H1 (cell line): ENCODE measurements around the gene MRPL50. TPM values are rescaled to one million over a fixed set of nuclear protein-coding genes. Genes with fewer than 3 reads are reported as not detected.

Experiments used
- CTCF ChIA-PET: fragments of 300-600 bp; sonication (Branson Sonifier 250); formaldehyde crosslinking; loops from one replicate; lab custom pipeline; 2021; ENCODE audit not compliant: partially characterized antibody; lab: Charles Lee
- POLR2A ChIA-PET: fragments of 300-600 bp; sonication (Branson Sonifier 250); formaldehyde crosslinking; loops from one replicate; lab custom pipeline; 2021; ENCODE audit warnings: inconsistent platforms; ENCODE audit not compliant: partially characterized antibody; lab: Charles Lee
- DNase-seq, 2 experiments: peaks; one replicate each; pipeline versions ENCODE4 v3.0.0 to v3.0.0-alpha.2; 2010 to 2022; ENCODE audit warnings: low spot score in 2 of 2, low read depth in 1 of 2, mixed read lengths in 1 of 2
- FAIRE-seq: peaks from 2 replicates; lab custom pipeline; 2011; peaks lifted over from hg19 to GRCh38; lab: Jason Lieb, UNC
- H2AFZ ChIP-seq: 2 replicates; pipeline ENCODE4 v1.8.1; 2012; ENCODE audit warnings: low read length, inconsistent platforms
- H2AK5ac ChIP-seq: 2 replicates; pipeline ENCODE4 v1.6.1; 2013; ENCODE audit warnings: low read depth, low read length
- H2BK120ac ChIP-seq: replicated peaks from 2 replicates; pipeline ENCODE3; 2013; ENCODE audit warnings: low read depth, low read length, inconsistent platforms
- H2BK12ac ChIP-seq: 2 replicates; pipeline ENCODE4 v1.6.1; 2013; ENCODE audit warnings: low read depth, low read length
- H2BK15ac ChIP-seq: 2 replicates; pipeline ENCODE4 v1.6.1; 2013; ENCODE audit warnings: low read length
- H2BK20ac ChIP-seq: 2 replicates; pipeline ENCODE4 v1.6.1; 2013; ENCODE audit warnings: low read length
- H2BK5ac ChIP-seq: 2 replicates; pipeline ENCODE4 v1.6.1; 2013; ENCODE audit warnings: low read depth, low read length
- H3K14ac ChIP-seq: 2 replicates; pipeline ENCODE4 v1.6.1; 2013; ENCODE audit warnings: inconsistent platforms; ENCODE audit not compliant: insufficient read length
- H3K18ac ChIP-seq: 2 replicates; pipeline ENCODE4 v1.6.1; 2013; ENCODE audit warnings: low read length; ENCODE audit errors: extremely low read depth
- H3K23ac ChIP-seq: 2 replicates; pipeline ENCODE4 v1.6.1; 2013; ENCODE audit warnings: inconsistent platforms; ENCODE audit not compliant: insufficient read length
- H3K23me2 ChIP-seq: 2 replicates; pipeline ENCODE4 v1.6.1; 2013; ENCODE audit warnings: low read depth, low read length
- H3K27ac ChIP-seq: 2 replicates; pipeline ENCODE4 v1.6.1; 2011; ENCODE audit warnings: low read depth, low read length, inconsistent platforms
- H3K27me3 ChIP-seq, 4 experiments: replicated peaks in 1 of 4; 1 replicate in 1 of 4; 2 replicates in 3 of 4; pipeline versions ENCODE4 v1.6.1 to v1.8.1; 2011 to 2013; ENCODE audit warnings: low read length in 3 of 4, mild to moderate bottlenecking in 3 of 4, inconsistent platforms in 2 of 4, mixed read lengths in 2 of 4, moderate library complexity in 1 of 4; ENCODE audit not compliant: control insufficient read depth in 3 of 4, insufficient read depth in 3 of 4; ENCODE audit errors: extremely low read depth in 1 of 4
- H3K36me3 ChIP-seq, 4 experiments: 2 replicates each; pipeline versions ENCODE4 v1.6.1 to v1.8.1; 2011 to 2013; ENCODE audit warnings: mild to moderate bottlenecking in 4 of 4, low read length in 3 of 4, moderate library complexity in 2 of 4, control low read depth in 1 of 4, inconsistent platforms in 1 of 4; ENCODE audit not compliant: insufficient read depth in 4 of 4, control insufficient read depth in 2 of 4
- H3K4ac ChIP-seq: replicated peaks from 2 replicates; pipeline ENCODE3; 2013; ENCODE audit warnings: low read length, low read depth, mixed read lengths, inconsistent platforms; ENCODE audit not compliant: insufficient read length
- H3K4me1 ChIP-seq, 4 experiments: replicated peaks in 1 of 4; 1 replicate in 1 of 4; 2 replicates in 3 of 4; pipeline versions ENCODE4 v1.6.1 to v1.8.1; 2011 to 2013; ENCODE audit warnings: low read length in 3 of 4, inconsistent platforms in 2 of 4, mixed read lengths in 1 of 4; ENCODE audit not compliant: insufficient read depth in 4 of 4, control insufficient read depth in 3 of 4
- H3K4me2 ChIP-seq, 2 experiments: 2 replicates each; pipeline versions ENCODE4 v1.6.1 to v1.8.1; 2011 to 2013; ENCODE audit warnings: low read depth in 2 of 2, low read length in 2 of 2, control low read depth in 1 of 2, inconsistent platforms in 1 of 2, mild to moderate bottlenecking in 1 of 2; ENCODE audit not compliant: insufficient read depth in 1 of 2
- H3K4me3 ChIP-seq, 4 experiments: fragments of 200-600, 300-600 bp in 1 of 4; sonication (generic), shearing (Covaris generic), sonication (Bioruptor Twin) in 1 of 4; 2 replicates each; pipeline versions ENCODE4 v1.5.1 to v1.8.1; 2011 to 2016; ENCODE audit warnings: low read length in 4 of 4, low read depth in 3 of 4, control low read depth in 2 of 4, inconsistent platforms in 2 of 4, mild to moderate bottlenecking in 2 of 4, mixed read lengths in 1 of 4, moderate library complexity in 1 of 4; ENCODE audit not compliant: insufficient read depth in 2 of 4; ENCODE audit errors: extremely low read depth in 1 of 4
- H3K56ac ChIP-seq: replicated peaks from 2 replicates; pipeline ENCODE3; 2013; ENCODE audit warnings: low read depth, mild to moderate bottlenecking, mixed read lengths, low read length, inconsistent platforms; ENCODE audit not compliant: insufficient read length
- H3K79me1 ChIP-seq: 2 replicates; pipeline ENCODE4 v1.6.1; 2013; ENCODE audit warnings: low read depth, low read length, control low read depth
- H3K79me2 ChIP-seq, 2 experiments: 2 replicates each; pipeline versions ENCODE4 v1.6.1 to v1.8.1; 2012 to 2013; ENCODE audit warnings: low read length in 2 of 2, mild to moderate bottlenecking in 2 of 2, inconsistent platforms in 1 of 2; ENCODE audit not compliant: insufficient read depth in 2 of 2, control insufficient read depth in 1 of 2
- H3K9ac ChIP-seq, 4 experiments: replicated peaks in 1 of 4; 1 replicate in 1 of 4; 2 replicates in 3 of 4; pipeline versions ENCODE4 v1.6.1 to v1.8.1; 2011 to 2013; ENCODE audit warnings: low read depth in 3 of 4, low read length in 3 of 4, control low read depth in 2 of 4, mild to moderate bottlenecking in 2 of 4, moderate library complexity in 2 of 4, inconsistent platforms in 1 of 4; ENCODE audit errors: extremely low read depth in 1 of 4
- H3K9me3 ChIP-seq, 2 experiments: 2 replicates each; pipeline versions ENCODE4 v1.6.1 to v1.8.1; 2012 to 2013; ENCODE audit warnings: mild to moderate bottlenecking in 2 of 2, moderate library complexity in 2 of 2, control low read depth in 1 of 2, inconsistent platforms in 1 of 2, low read depth in 1 of 2, low read length in 1 of 2, mixed read lengths in 1 of 2; ENCODE audit not compliant: insufficient read depth in 2 of 2
- H4K20me1 ChIP-seq, 2 experiments: replicated peaks in 1 of 2; 2 replicates each; pipeline versions ENCODE3 to v1.8.1; 2011 to 2013; ENCODE audit warnings: inconsistent platforms in 2 of 2, low read length in 2 of 2, mild to moderate bottlenecking in 1 of 2; ENCODE audit not compliant: insufficient read depth in 2 of 2, control insufficient read depth in 1 of 2
- H4K5ac ChIP-seq: 2 replicates; pipeline ENCODE4 v1.6.1; 2013; ENCODE audit warnings: low read length, low read depth, mixed read lengths, inconsistent platforms; ENCODE audit not compliant: insufficient read length
- H4K8ac ChIP-seq: 2 replicates; pipeline ENCODE4 v1.8.0; 2013; ENCODE audit warnings: mild to moderate bottlenecking, moderate library complexity, low read length, inconsistent platforms; ENCODE audit not compliant: insufficient read depth; ENCODE audit errors: extremely low read depth
- H4K91ac ChIP-seq: replicated peaks from 2 replicates; pipeline ENCODE3; 2013; ENCODE audit warnings: low read length, mixed read lengths, inconsistent platforms; ENCODE audit not compliant: insufficient read length
- BRCA1 ChIP-seq: IDR thresholded peaks from 2 replicates; pipeline ENCODE4 v1.6.1; 2012; ENCODE audit warnings: low read depth, low read length, improper control_type of control experiment
- CEBPB ChIP-seq: IDR thresholded peaks from 2 replicates; pipeline ENCODE4 v1.6.1; 2012; ENCODE audit warnings: low read depth, low read length
- EZH2 ChIP-seq: fragments of 200-600 bp; sonication (generic); IDR thresholded peaks from 2 replicates; pipeline ENCODE4 v1.7.1; 2012; ENCODE audit warnings: low read depth, mild to moderate bottlenecking, moderate library complexity, low read length, inconsistent platforms; ENCODE audit not compliant: severe bottlenecking
- RFX5 ChIP-seq: IDR thresholded peaks from 2 replicates; pipeline ENCODE4 v1.6.1; 2011; ENCODE audit warnings: low read depth, low read length, improper control_type of control experiment, borderline replicate concordance
- SUZ12 ChIP-seq: fragments of 200-600 bp; sonication (generic); IDR thresholded peaks from 2 replicates; pipeline ENCODE4 v1.6.1; 2012; ENCODE audit warnings: mild to moderate bottlenecking, inconsistent platforms, low read length, moderate library complexity, mixed read lengths
- TBP ChIP-seq: IDR thresholded peaks from 2 replicates; pipeline ENCODE4 v1.6.1; 2011; ENCODE audit warnings: low read depth, low read length, improper control_type of control experiment
- YY1 ChIP-seq: IDR thresholded peaks from 2 replicates; pipeline ENCODE4 v1.6.1; 2011; ENCODE audit warnings: low read depth, mild to moderate bottlenecking, low read length
- WGBS, 2 experiments: shearing (Covaris generic) in 1 of 2; methylation state at CpG; one replicate each; pipeline versions ENCODE4 v1.1.6 to v1.1.7; 2013 to 2015; ENCODE audit warnings: low lambda C conversion rate in 2 of 2, mixed read lengths in 2 of 2, inconsistent platforms in 1 of 2, low coverage in 1 of 2, missing lambda C conversion rate in 1 of 2; ENCODE audit not compliant: insufficient replicate concordance in 2 of 2, insufficient coverage in 1 of 2, insufficient read length in 1 of 2; ENCODE audit errors: extremely low coverage in 1 of 2, missing lambda C conversion rate in 1 of 2; 5-methylcytosine and 5-hydroxymethylcytosine counted together
- polyA plus RNA-seq, 7 experiments: library from polyadenylated mRNA; depleted of rRNA in 3 of 7; stranded (reverse) in 5 of 7; unstranded in 2 of 7; fragments of >200 nt in 5 of 7; fragments of 200-250 nt in 2 of 7; gene quantifications; 1 replicate in 5 of 7; 2 replicates in 1 of 7; 4 replicates in 1 of 7; pipeline versions ENCODE4 v1.2.1 to v1.2.3, GENCODE V29; 2011 to 2013; ENCODE audit warnings: missing spikeins in 2 of 7, mixed read lengths in 2 of 7
- total RNA-seq: library from RNA; stranded (reverse); fragmentation: NEBNext Ultra II Directional; extraction: Animal tissue kit (Norgen Biotek cat#: 25700); gene quantifications from 2 replicates; pipeline ENCODE4 v1.2.1, GENCODE V29; 2021
- TF ChIP-seq, protein P1 (sequence below): IDR thresholded peaks from 2 replicates; pipeline ENCODE4 v1.6.1; 2012; ENCODE audit warnings: inconsistent platforms

Gene MRPL50
- total and polyA plus RNA-seq, 2 of the 8 experiments (the other 6 are each of a cell fraction or from before 2014, with no cell fraction given): 17.8 to 25.1 TPM

DNA sequence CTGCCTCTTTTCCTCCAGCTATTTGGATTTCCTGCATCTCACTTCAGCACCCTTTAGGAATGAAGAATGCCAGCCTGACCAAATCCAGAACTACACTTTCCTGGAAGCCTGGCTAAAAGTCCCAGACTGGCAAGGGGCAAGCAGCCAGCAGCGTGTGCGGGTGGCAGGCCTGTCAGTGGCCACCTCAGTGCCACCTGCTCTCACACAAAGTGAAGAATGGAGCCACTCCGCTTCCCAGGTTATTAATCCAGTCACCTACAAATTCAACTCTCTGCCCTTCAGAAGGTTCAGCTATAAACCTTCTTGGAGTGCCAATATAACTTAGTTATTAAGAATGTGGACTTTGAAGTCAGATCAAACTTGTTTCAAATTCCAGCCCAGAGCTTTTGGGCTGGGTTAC, 43.9 kb upstream of the MRPL50 start:
- 88% methylated on average over 3 of the region's 3 CpGs; no CpG with 5 or more reads in 1 of the 2 experiments for WGBS, 2 experiments
- Histone ChIP-seq H3K14ac (no peak overlapping the region), H4K20me1 (no peaks in the 10 kb centered on the region), H2AFZ (no peak overlapping the region), H2BK20ac (no peak overlapping the region), H3K23me2 (no peaks in the 10 kb centered on the region; the same call in 1 of the 2 replicates), H3K4me2 (no peak overlapping the region), H4K8ac (no peak overlapping the region), H3K4ac (no peak overlapping the region), H4K91ac (no peak overlapping the region), H2BK5ac (no peak overlapping the region), H3K4me1 (no peaks in the 10 kb centered on the region), H2BK120ac (no peak overlapping the region), H2BK15ac (no peak overlapping the region), H3K23ac (no peak overlapping the region), H3K18ac (no peak overlapping the region), H3K9ac (no peak overlapping the region), H3K27ac (no peak overlapping the region), H2AK5ac (no peak overlapping the region), H3K56ac (no peak overlapping the region), H3K36me3 (no peaks in the 10 kb centered on the region), H3K4me3 (no peak overlapping the region), H3K79me2 (no peaks in the 10 kb centered on the region), H4K5ac (no peak overlapping the region), H3K79me1 (no peaks in the 10 kb centered on the region), H3K27me3 (no peaks in the 10 kb centered on the region), H3K9me3 (no peaks in the 10 kb centered on the region), H2BK12ac (no peak overlapping the region)
- DNase-seq: no peak
- POLR2A ChIA-PET: no interaction called here
- no peak for FAIRE-seq
- CTCF ChIA-PET: interaction anchor here (0.9 to 3.1 kb wide), 6 partner anchors 11 to 124 kb away, joined by 3 to 11 read pairs (median 4); no protein-coding TSS in a partner anchor
- TF ChIP-seq, protein P1, sequence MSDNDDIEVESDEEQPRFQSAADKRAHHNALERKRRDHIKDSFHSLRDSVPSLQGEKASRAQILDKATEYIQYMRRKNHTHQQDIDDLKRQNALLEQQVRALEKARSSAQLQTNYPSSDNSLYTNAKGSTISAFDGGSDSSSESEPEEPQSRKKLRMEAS: no peak
- TF ChIP-seq CEBPB (no peak), BRCA1 (no peak), YY1 (no peak), RFX5 (no peak), EZH2 (no peak), TBP (no peak), SUZ12 (no peak)
